Measurements from ENCODE around the gene APBB3.

Gene APBB3

GRCh38 chr5:140567871-140568270, 3.5 kb upstream of the APBB3 start:
- H3K4me3 ChIP-seq (replicated peaks; ENCODE audit: insufficient read depth, low read length) = no peak overlapping the region
- no peaks in the 10 kb centered on the region for H3K27me3 ChIP-seq (ENCODE audit: insufficient read depth, poor library complexity, severe bottlenecking)
- no peak for DNase-seq (ENCODE audit: low read depth in 1 of 2, low spot score in 1 of 2)
- TF ChIP-seq SPI1 (IDR thresholded peaks at IDR 0.05; ENCODE audit: borderline replicate concordance, low read depth) (no peak), GABPA (IDR thresholded peaks at IDR 0.05; ENCODE audit: low read depth) (no peak), CTCF (IDR thresholded peaks at IDR 0.05; ENCODE audit: insufficient read depth, low read length) (no peak), POLR2AphosphoS5 (IDR thresholded peaks at IDR 0.05; ENCODE audit: low read depth) (no peak), REST (IDR thresholded peaks at IDR 0.05; ENCODE audit: insufficient replicate concordance, low read depth) (no peak)
- no peak overlapping the region for H3K27ac ChIP-seq (replicated peaks)

GRCh38 chr5:140567136-140567818, 2.9 kb upstream of the APBB3 start:
- H3K27ac ChIP-seq (replicated peaks) = no peak overlapping the region
- TF ChIP-seq CTCF (IDR thresholded peaks at IDR 0.05; ENCODE audit: insufficient read depth, low read length) (no peak), POLR2AphosphoS5 (IDR thresholded peaks at IDR 0.05; ENCODE audit: low read depth) (no peak), REST (IDR thresholded peaks at IDR 0.05; ENCODE audit: insufficient replicate concordance, low read depth) (no peak), GABPA (IDR thresholded peaks at IDR 0.05; ENCODE audit: low read depth) (no peak), SPI1 (IDR thresholded peaks at IDR 0.05; ENCODE audit: borderline replicate concordance, low read depth) (no peak)

GRCh38 chr5:140566665-140567064, 2.3 kb upstream of the APBB3 start:
- Histone ChIP-seq H3K27ac (replicated peaks) (no peak overlapping the region), H3K4me3 (replicated peaks; ENCODE audit: insufficient read depth, low read length) (no peak overlapping the region), H3K27me3 (ENCODE audit: insufficient read depth, poor library complexity, severe bottlenecking) (no peaks in the 10 kb centered on the region)
- no peak for DNase-seq (ENCODE audit: low read depth in 1 of 2, low spot score in 1 of 2)
- TF ChIP-seq POLR2AphosphoS5 (IDR thresholded peaks at IDR 0.05; ENCODE audit: low read depth) = no peak
- no peak for TF ChIP-seq CTCF (IDR thresholded peaks at IDR 0.05; ENCODE audit: insufficient read depth, low read length)
- TF ChIP-seq SPI1 (IDR thresholded peaks at IDR 0.05; ENCODE audit: borderline replicate concordance, low read depth) = no peak
- no peak for TF ChIP-seq GABPA (IDR thresholded peaks at IDR 0.05; ENCODE audit: low read depth)
- TF ChIP-seq REST (IDR thresholded peaks at IDR 0.05; ENCODE audit: insufficient replicate concordance, low read depth) = no peak

More at GRCh38 chr5:140567136-140567818, 2.9 kb upstream of the APBB3 start:
- DNase-seq (ENCODE audit: low read depth in 1 of 2, low spot score in 1 of 2) = no peak
- no peak overlapping the region for H3K4me3 ChIP-seq (replicated peaks; ENCODE audit: insufficient read depth, low read length)
- H3K27me3 ChIP-seq (ENCODE audit: insufficient read depth, poor library complexity, severe bottlenecking) = no peaks in the 10 kb centered on the region
